ENCODE measurements around the gene LUC7L3.

DNA sequence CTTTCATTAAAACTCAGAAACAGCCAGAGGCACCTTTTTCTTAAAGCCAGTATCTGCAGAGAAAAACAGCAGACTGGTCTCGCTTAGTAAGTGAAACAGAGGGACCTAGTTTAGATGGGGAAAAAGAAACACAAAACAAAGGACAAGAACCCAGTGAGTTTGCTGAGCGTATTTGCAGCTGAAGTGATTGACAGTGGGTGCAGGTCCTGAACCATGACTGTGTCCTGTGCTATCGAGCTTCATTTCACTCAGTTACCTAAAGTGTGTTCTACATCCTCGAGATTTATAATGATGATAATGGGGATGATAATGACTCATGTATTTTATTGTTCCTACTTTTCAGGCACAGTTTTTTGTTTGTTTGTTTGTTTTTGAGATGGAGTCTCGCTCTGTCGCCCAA lies 84.3 kb downstream of the LUC7L3 start:
- no peak for TF ChIP-seq POLR2A (IDR thresholded peaks at IDR 0.05)
- TF ChIP-seq, protein P1, sequence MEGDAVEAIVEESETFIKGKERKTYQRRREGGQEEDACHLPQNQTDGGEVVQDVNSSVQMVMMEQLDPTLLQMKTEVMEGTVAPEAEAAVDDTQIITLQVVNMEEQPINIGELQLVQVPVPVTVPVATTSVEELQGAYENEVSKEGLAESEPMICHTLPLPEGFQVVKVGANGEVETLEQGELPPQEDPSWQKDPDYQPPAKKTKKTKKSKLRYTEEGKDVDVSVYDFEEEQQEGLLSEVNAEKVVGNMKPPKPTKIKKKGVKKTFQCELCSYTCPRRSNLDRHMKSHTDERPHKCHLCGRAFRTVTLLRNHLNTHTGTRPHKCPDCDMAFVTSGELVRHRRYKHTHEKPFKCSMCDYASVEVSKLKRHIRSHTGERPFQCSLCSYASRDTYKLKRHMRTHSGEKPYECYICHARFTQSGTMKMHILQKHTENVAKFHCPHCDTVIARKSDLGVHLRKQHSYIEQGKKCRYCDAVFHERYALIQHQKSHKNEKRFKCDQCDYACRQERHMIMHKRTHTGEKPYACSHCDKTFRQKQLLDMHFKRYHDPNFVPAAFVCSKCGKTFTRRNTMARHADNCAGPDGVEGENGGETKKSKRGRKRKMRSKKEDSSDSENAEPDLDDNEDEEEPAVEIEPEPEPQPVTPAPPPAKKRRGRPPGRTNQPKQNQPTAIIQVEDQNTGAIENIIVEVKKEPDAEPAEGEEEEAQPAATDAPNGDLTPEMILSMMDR (IDR thresholded peaks at IDR 0.05) = no peak

Data from lower leg skin (tissue), 3 donors.